Vagina (tissue), 2 donors: Measurements from ENCODE around the gene AGAP9. TPM values are rescaled to one million over a fixed set of nuclear protein-coding genes. Genes with fewer than 3 reads are reported as not detected.
A peak's percentile ranks its signal among the peaks of the same experiment; 100 is the strongest.

Source experiments
- DNase-seq, 2 donors: peaks; one replicate each; pipeline ENCODE4 v3.0.0-alpha.2; 2017; ENCODE audit errors: extremely low spot score in 2 of 2
- H3K27ac ChIP-seq: fragments of 200-600 bp; sonication (generic); one replicate; pipeline ENCODE4 v1.5.1; 2019
- H3K27me3 ChIP-seq: fragments of 200-600 bp; sonication (generic); one replicate; pipeline ENCODE4 v1.5.1; 2019
- H3K36me3 ChIP-seq, 2 donors: fragments of 200-600 bp; sonication (generic); one replicate each; pipeline ENCODE4 v1.5.1; 2017 to 2019
- H3K4me1 ChIP-seq: fragments of 200-600 bp; sonication (generic); one replicate; pipeline ENCODE4 v1.5.1; 2019
- H3K4me3 ChIP-seq, 2 donors: fragments of 200-600 bp; sonication (generic); 1 replicate in 1 of 2; 2 replicates in 1 of 2; pipeline ENCODE4 v1.5.1; 2016 to 2019
- H3K9me3 ChIP-seq: fragments of 200-600 bp; sonication (generic); one replicate; pipeline ENCODE4 v1.5.1; 2019
- POLR2A ChIP-seq, 2 donors: fragments of 450-650 bp; IDR thresholded peaks; one replicate each; pipeline ENCODE4 v1.6.1; 2017; ENCODE audit warnings: antibody characterized with exemption in 2 of 2, mild to moderate bottlenecking in 2 of 2, moderate library complexity in 2 of 2
- POLR2AphosphoS5 ChIP-seq, 2 donors: sonication (generic); formaldehyde crosslinking; IDR thresholded peaks; one replicate each; pipeline ENCODE4 v1.9.0; 2017; ENCODE audit warnings: antibody characterized with exemption in 2 of 2, mild to moderate bottlenecking in 2 of 2, low read depth in 1 of 2; ENCODE audit not compliant: insufficient read depth in 1 of 2
- intact Hi-C: fragments of 100-400 bp; cut with DNase I; formaldehyde crosslinking; loops from one replicate; pipeline ENCODE4 v1.15.1; 2023
- small RNA-seq: library from RNA; depleted of rRNA; stranded (forward); fragments of <200 nt; gene quantifications from one replicate; pipeline ENCODE3, GENCODE V24; 2016
- total RNA-seq: library from RNA; depleted of rRNA; stranded (reverse); fragments of >200 nt; gene quantifications from one replicate; pipeline ENCODE4 v1.2.3, GENCODE V29; 2016
- TF ChIP-seq, protein P1 (sequence below), 3 experiments: fragments of 450-650 bp in 2 of 3; fragments of 200-600 bp in 1 of 3; sonication (generic) in 1 of 3; IDR thresholded peaks; one replicate each; pipeline ENCODE4 v1.5.1; 2017 to 2019; ENCODE audit warnings: antibody characterized with exemption in 3 of 3, mild to moderate bottlenecking in 2 of 3, moderate library complexity in 2 of 3

Gene AGAP9
- total RNA-seq, 1 donor from 2014 or later = 10.1 TPM

DNA sequence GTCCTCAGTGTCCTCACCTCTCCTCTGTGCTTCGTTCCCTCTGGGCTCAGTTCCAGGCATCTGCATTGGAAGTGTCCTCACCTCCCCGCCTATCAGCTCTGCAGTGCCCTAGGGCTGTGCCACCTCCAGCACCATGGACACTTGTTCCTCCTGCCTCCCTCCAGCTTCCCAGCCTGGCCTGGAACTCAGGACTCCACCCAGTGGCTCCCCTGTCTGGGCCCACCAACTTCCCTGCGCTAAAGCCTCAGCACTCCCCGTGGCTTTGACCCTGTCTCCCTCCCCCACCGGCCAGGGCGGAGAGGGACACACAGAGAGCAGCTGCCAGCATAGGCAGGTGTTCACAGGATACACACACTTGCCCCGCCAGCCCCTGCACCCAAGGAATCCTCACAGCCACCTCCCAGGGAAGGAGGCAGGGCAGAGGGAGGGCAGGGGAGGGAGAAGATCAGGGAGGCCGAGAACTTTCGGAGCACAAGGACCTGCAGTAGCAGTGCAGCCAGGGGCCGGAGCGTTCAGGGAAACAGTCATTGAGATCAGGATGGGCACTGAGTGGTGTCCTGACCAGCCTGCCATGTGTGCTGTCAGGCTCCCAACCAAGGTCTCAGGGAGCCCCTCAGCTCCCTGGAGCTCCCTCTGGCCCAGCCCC, 70.8 kb downstream of the AGAP9 start:
- intact Hi-C loops = no loop called here
- H3K9me3 ChIP-seq = no peaks in the 10 kb centered on the region
- TF ChIP-seq POLR2AphosphoS5 (IDR thresholded peaks at IDR 0.05; ENCODE audit: insufficient read depth in 1 of 2, low read depth in 1 of 2) = no peak
- TF ChIP-seq POLR2A (IDR thresholded peaks at IDR 0.05) = no peak
- TF ChIP-seq, protein P1, sequence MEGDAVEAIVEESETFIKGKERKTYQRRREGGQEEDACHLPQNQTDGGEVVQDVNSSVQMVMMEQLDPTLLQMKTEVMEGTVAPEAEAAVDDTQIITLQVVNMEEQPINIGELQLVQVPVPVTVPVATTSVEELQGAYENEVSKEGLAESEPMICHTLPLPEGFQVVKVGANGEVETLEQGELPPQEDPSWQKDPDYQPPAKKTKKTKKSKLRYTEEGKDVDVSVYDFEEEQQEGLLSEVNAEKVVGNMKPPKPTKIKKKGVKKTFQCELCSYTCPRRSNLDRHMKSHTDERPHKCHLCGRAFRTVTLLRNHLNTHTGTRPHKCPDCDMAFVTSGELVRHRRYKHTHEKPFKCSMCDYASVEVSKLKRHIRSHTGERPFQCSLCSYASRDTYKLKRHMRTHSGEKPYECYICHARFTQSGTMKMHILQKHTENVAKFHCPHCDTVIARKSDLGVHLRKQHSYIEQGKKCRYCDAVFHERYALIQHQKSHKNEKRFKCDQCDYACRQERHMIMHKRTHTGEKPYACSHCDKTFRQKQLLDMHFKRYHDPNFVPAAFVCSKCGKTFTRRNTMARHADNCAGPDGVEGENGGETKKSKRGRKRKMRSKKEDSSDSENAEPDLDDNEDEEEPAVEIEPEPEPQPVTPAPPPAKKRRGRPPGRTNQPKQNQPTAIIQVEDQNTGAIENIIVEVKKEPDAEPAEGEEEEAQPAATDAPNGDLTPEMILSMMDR (IDR thresholded peaks at IDR 0.05) = no peak
- no peak overlapping the region for H3K27ac ChIP-seq
- no peaks in the 10 kb centered on the region for H3K27me3 ChIP-seq
- H3K36me3 ChIP-seq = no peaks in the 10 kb centered on the region
- H3K4me3 ChIP-seq = no peak overlapping the region
- no peaks in the 10 kb centered on the region for H3K4me1 ChIP-seq
- DNase-seq = peak in 1 of 2 donors; percentile 80

DNA sequence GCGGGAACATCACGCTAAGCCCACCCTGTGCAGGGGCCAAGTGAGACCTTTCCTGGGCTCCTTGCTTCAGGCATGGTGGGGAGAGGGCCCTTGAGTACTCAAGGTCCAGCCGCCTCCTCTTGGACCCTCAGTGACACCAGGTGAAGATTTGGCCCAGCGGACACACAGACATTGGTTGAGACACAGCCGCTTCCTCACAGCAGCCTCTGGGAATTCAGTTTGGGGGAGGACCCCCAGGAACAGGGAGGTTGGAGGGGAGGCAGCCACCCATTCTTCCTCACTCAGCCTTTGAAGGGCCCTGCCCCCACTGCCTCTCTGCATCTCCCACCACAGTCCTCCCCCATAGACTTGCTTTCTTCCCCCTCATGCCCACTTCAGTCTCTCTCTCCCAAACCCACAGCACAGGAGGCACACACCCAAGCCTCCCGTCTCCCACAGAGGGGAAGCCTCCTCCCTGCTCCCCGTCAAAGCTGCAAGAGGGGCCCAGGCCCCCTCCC, 71.4 kb downstream of the AGAP9 start:
- no peak overlapping the region for H3K4me3 ChIP-seq
- H3K27me3 ChIP-seq = no peaks in the 10 kb centered on the region
- intact Hi-C loops = no loop called here
- H3K9me3 ChIP-seq = no peaks in the 10 kb centered on the region
- H3K4me1 ChIP-seq = no peaks in the 10 kb centered on the region
- no peak overlapping the region for H3K27ac ChIP-seq
- TF ChIP-seq, protein P1 (IDR thresholded peaks at IDR 0.05) = no peak
- TF ChIP-seq POLR2A (IDR thresholded peaks at IDR 0.05) (no peak), POLR2AphosphoS5 (IDR thresholded peaks at IDR 0.05; ENCODE audit: insufficient read depth in 1 of 2, low read depth in 1 of 2) (no peak)
- H3K36me3 ChIP-seq = no peaks in the 10 kb centered on the region
- peak in 1 of 2 donors; percentile 79 for DNase-seq

Small RNA genes lying within 50 kb of the gene (small RNA-seq; reads per million reads assigned to genes)
- not detected for gene AL591684.3
- gene RNA5SP312 = not detected

Other genes starting within 250 kb of the AGAP9 start
- 1.7 TPM for gene GDF10, start 223.4 kb downstream of the AGAP9 start, total RNA-seq
- not detected for gene GDF2, start 201.2 kb downstream of the AGAP9 start, total RNA-seq
- gene RBP3, start 175.3 kb downstream of the AGAP9 start, total RNA-seq = not detected
- not detected for gene ZNF488, start 139.3 kb downstream of the AGAP9 start, total RNA-seq
- 135 TPM for gene ANXA8, start 39.5 kb downstream of the AGAP9 start, total RNA-seq
- not detected for gene FAM25G, start 31.9 kb downstream of the AGAP9 start, total RNA-seq
- 17.9 TPM for gene SYT15B, start 240.0 kb upstream of the AGAP9 start, total RNA-seq